HEK293 (cell line): Measurements from ENCODE around the gene F2.
A peak's percentile ranks its signal among the peaks of the same experiment; 100 is the strongest.

Experiments
- CTCF ChIA-PET: fragments of 350-600 bp; formaldehyde crosslinking; extraction: SDS; loops from one replicate; lab custom pipeline; 2021; ENCODE audit warnings: antibody characterized with exemption; lab: Yijun Ruan, JAX
- POLR2A ChIA-PET: fragments of 300-600 bp; formaldehyde crosslinking; extraction: SDS; loops from one replicate; lab custom pipeline; 2020; ENCODE audit warnings: antibody characterized with exemption, inconsistent platforms; lab: Yijun Ruan, JAX
- H3K27ac ChIP-seq: fragments of 200-500 bp; sonication (Bioruptor generic); 2 replicates; pipeline ENCODE4 v1.5.1; 2014; ENCODE audit warnings: low read depth, low read length, control low read depth, inconsistent platforms; ENCODE audit errors: extremely low read depth
- H3K36me3 ChIP-seq, 2 experiments: fragments of 200-500 bp in 1 of 2; sonication (Bioruptor generic) in 1 of 2; 1 replicate in 1 of 2; 2 replicates in 1 of 2; pipeline ENCODE4 v1.5.1; 2014 to 2017; ENCODE audit warnings: inconsistent platforms in 2 of 2, low read length in 2 of 2; ENCODE audit not compliant: control insufficient read depth in 2 of 2, insufficient read depth in 1 of 2
- H3K4me1 ChIP-seq: fragments of 200-500 bp; sonication (Bioruptor generic); 2 replicates; pipeline ENCODE4 v1.5.1; 2014; ENCODE audit warnings: mild to moderate bottlenecking, low read length, inconsistent platforms; ENCODE audit not compliant: control insufficient read depth, insufficient read depth
- H3K4me3 ChIP-seq: 2 replicates; pipeline ENCODE4 v1.5.1; 2011; ENCODE audit warnings: low read depth, mild to moderate bottlenecking, control low read depth, low read length, moderate library complexity
- H3K9me3 ChIP-seq: fragments of 200-500 bp; sonication (Bioruptor generic); 2 replicates; pipeline ENCODE4 v1.5.1; 2014; ENCODE audit warnings: low read depth, low read length, inconsistent platforms; ENCODE audit not compliant: control insufficient read depth, insufficient read depth
- FEZF1 ChIP-seq: fragments of 450-650 bp; formaldehyde crosslinking; IDR thresholded peaks from 2 replicates; pipeline ENCODE4 v1.5.1; 2016; ENCODE audit warnings: missing biosample characterization, missing genetic modification characterization
- GLIS1 ChIP-seq: fragments of 450-650 bp; formaldehyde crosslinking; IDR thresholded peaks from 2 replicates; pipeline ENCODE4 v1.5.1; 2016; ENCODE audit warnings: missing biosample characterization, missing genetic modification characterization
- HOXC10 ChIP-seq: sonication (generic); formaldehyde crosslinking; IDR thresholded peaks from 2 replicates; pipeline ENCODE4 v1.8.1; 2023; ENCODE audit warnings: mild to moderate bottlenecking, missing genetic modification reagents
- MZF1 ChIP-seq: fragments of 450-650 bp; formaldehyde crosslinking; IDR thresholded peaks from 2 replicates; pipeline ENCODE4 v1.5.1; 2017; ENCODE audit warnings: missing biosample characterization, missing genetic modification characterization, borderline replicate concordance
- ZFP41 ChIP-seq: fragments of 450-650 bp; formaldehyde crosslinking; IDR thresholded peaks from 2 replicates; pipeline ENCODE4 v1.5.1; 2016; ENCODE audit warnings: missing biosample characterization, missing genetic modification characterization, borderline replicate concordance
- ZIC2 ChIP-seq: fragments of 450-650 bp; formaldehyde crosslinking; IDR thresholded peaks from 2 replicates; pipeline ENCODE4 v1.5.1; 2016; ENCODE audit warnings: missing biosample characterization, missing genetic modification characterization
- ZNF155 ChIP-seq: fragments of 450-650 bp; formaldehyde crosslinking; IDR thresholded peaks from 2 replicates; pipeline ENCODE4 v1.5.1; 2016; ENCODE audit warnings: missing biosample characterization, missing genetic modification characterization
- ZNF221 ChIP-seq: fragments of 450-650 bp; formaldehyde crosslinking; IDR thresholded peaks from 2 replicates; pipeline ENCODE4 v1.5.1; 2017; ENCODE audit warnings: missing biosample characterization, missing genetic modification characterization, borderline replicate concordance
- ZNF350 ChIP-seq: fragments of 450-650 bp; formaldehyde crosslinking; IDR thresholded peaks from 2 replicates; pipeline ENCODE4 v1.5.0; 2017; ENCODE audit warnings: missing biosample characterization, mild to moderate bottlenecking, missing genetic modification characterization
- ZNF404 ChIP-seq: fragments of 450-650 bp; formaldehyde crosslinking; IDR thresholded peaks from 2 replicates; pipeline ENCODE4 v1.5.1; 2017; ENCODE audit warnings: missing biosample characterization, missing genetic modification characterization
- ZNF555 ChIP-seq: fragments of 450-650 bp; formaldehyde crosslinking; conservative IDR thresholded peaks from 2 replicates; pipeline ENCODE4 v1.5.1; 2017; ENCODE audit warnings: missing biosample characterization, mild to moderate bottlenecking, missing genetic modification characterization, inconsistent platforms
- ZNF600 ChIP-seq: fragments of 450-650 bp; formaldehyde crosslinking; IDR thresholded peaks from 2 replicates; pipeline ENCODE4 v1.5.1; 2016; ENCODE audit warnings: missing biosample characterization, missing genetic modification characterization
- ZNF660 ChIP-seq: fragments of 450-650 bp; IDR thresholded peaks from 2 replicates; pipeline ENCODE4 v1.5.1; 2018; ENCODE audit warnings: missing biosample characterization, mild to moderate bottlenecking, missing genetic modification characterization
- ZNF768 ChIP-seq: fragments of 450-650 bp; formaldehyde crosslinking; IDR thresholded peaks from 2 replicates; pipeline ENCODE4 v1.5.1; 2018; ENCODE audit warnings: missing biosample characterization, mild to moderate bottlenecking, missing genetic modification characterization
- TF ChIP-seq, protein P1 (sequence below): fragments of 450-650 bp; formaldehyde crosslinking; IDR thresholded peaks from 2 replicates; pipeline ENCODE4 v1.5.1; 2017; ENCODE audit warnings: missing biosample characterization, missing genetic modification characterization
- TF ChIP-seq, protein P2 (sequence below): IDR thresholded peaks from 2 replicates; pipeline ENCODE4 v1.6.1; 2011; ENCODE audit warnings: mild to moderate bottlenecking, low read depth, low read length, borderline replicate concordance
- TF ChIP-seq, protein P3 (sequence below): fragments of 450-650 bp; formaldehyde crosslinking; IDR thresholded peaks from 2 replicates; pipeline ENCODE4 v1.5.1; 2016; ENCODE audit warnings: missing biosample characterization, missing genetic modification characterization
- TF ChIP-seq, protein P4 (sequence below): fragments of 450-650 bp; formaldehyde crosslinking; IDR thresholded peaks from 2 replicates; pipeline ENCODE4 v1.5.1; 2016; ENCODE audit warnings: missing biosample characterization, missing genetic modification characterization

The F2 gene

DNA sequence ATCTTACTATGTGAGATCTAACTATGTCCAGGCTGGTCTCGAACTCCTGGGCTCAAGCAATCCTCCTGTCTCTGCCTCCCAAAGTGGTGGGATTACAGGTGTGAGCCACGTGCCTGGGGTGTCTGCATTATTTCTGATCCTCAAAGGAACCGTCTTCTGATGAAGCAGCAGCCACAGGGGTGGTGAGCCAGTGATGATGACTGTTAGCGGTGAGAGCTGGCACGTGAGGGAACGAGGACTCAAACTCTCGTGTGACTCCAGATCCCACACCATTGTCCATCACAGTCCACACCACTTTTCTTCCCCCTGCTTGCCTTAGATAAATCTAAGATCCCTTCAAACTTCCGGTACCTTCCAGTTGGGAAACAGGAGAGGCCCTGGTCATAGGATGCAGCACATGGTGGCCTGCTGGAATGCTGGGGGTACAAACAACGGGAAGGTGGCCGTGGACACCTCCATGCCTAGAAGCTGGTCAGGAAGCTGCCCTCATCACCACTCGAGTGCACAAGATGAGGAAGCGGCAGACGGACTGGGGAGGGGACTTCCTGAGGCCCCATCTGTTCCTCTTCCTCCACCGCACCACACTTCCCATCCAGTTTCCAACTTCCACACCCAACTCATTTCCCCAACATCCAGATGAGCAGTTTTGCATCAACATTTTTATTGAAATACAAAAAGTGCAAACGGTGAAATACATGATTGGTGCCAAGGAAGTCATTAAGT, 42.4 kb upstream of the F2 start:
- H3K4me1 ChIP-seq, result no peaks in the 10 kb centered on the region
- H3K27ac ChIP-seq, result no peak overlapping the region
- no peaks in the 10 kb centered on the region for H3K9me3 ChIP-seq
- POLR2A ChIA-PET, result interaction anchor here (0.7 kb wide), 1 partner anchor 59 kb away, joined by 5 read pairs; the partner anchor contains the start of gene ATG13
- H3K4me3 ChIP-seq, result no peak overlapping the region
- CTCF ChIA-PET, result interaction anchor here (0.7 kb wide), 1 partner anchor 611 kb away, joined by 6 read pairs; no protein-coding TSS in a partner anchor
- peaks cover 0 to 64% of the 10 kb centered on the region in 2 experiments; a peak in 1 of 3 replicates for H3K36me3 ChIP-seq
- TF ChIP-seq, protein P1, sequence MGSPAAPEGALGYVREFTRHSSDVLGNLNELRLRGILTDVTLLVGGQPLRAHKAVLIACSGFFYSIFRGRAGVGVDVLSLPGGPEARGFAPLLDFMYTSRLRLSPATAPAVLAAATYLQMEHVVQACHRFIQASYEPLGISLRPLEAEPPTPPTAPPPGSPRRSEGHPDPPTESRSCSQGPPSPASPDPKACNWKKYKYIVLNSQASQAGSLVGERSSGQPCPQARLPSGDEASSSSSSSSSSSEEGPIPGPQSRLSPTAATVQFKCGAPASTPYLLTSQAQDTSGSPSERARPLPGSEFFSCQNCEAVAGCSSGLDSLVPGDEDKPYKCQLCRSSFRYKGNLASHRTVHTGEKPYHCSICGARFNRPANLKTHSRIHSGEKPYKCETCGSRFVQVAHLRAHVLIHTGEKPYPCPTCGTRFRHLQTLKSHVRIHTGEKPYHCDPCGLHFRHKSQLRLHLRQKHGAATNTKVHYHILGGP (tag by site-specific recombination), result no peak
- peak; percentile 30; the same call in 1 of the 2 replicates for TF ChIP-seq ZNF600 (tag by site-specific recombination)

DNA sequence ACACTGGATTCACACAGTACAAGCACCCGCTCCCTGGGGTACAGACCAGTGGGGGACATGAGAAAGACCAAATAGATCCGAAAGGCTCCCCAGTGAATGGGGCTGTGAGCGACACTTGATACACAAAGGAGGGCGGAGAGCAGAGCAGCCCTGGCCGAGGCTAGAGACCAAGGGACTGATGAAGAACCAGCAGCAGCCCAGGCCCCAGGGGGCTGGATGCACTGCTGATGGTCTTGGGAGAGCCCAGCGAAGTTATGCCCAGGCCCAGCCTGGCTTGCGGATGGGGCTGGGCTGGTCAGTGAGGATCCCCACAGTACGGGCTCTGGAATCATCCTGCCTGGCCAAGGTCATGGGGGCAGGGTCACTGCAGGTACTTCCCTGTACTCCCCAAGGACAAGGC, 41.8 kb upstream of the F2 start:
- no peak overlapping the region for H3K27ac ChIP-seq
- no peaks in the 10 kb centered on the region for H3K9me3 ChIP-seq
- peaks cover 0 to 63% of the 10 kb centered on the region in 2 experiments; a peak in 1 of 3 replicates for H3K36me3 ChIP-seq
- CTCF ChIA-PET, result no interaction called here
- no peaks in the 10 kb centered on the region for H3K4me1 ChIP-seq
- no peak overlapping the region for H3K4me3 ChIP-seq
- POLR2A ChIA-PET, result no interaction called here
- TF ChIP-seq MZF1, result no peak
- no peak for TF ChIP-seq ZIC2
- no peak for TF ChIP-seq ZNF404 (tag by site-specific recombination)
- no peak for TF ChIP-seq GLIS1 (tag by site-specific recombination)
- no peak for TF ChIP-seq ZNF768 (tag by site-specific recombination)
- no peak for TF ChIP-seq ZNF555 (tag by site-specific recombination)
- no peak for TF ChIP-seq ZNF155 (tag by site-specific recombination)
- TF ChIP-seq, protein P2, sequence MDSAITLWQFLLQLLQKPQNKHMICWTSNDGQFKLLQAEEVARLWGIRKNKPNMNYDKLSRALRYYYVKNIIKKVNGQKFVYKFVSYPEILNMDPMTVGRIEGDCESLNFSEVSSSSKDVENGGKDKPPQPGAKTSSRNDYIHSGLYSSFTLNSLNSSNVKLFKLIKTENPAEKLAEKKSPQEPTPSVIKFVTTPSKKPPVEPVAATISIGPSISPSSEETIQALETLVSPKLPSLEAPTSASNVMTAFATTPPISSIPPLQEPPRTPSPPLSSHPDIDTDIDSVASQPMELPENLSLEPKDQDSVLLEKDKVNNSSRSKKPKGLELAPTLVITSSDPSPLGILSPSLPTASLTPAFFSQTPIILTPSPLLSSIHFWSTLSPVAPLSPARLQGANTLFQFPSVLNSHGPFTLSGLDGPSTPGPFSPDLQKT, result no peak
- TF ChIP-seq, protein P3, sequence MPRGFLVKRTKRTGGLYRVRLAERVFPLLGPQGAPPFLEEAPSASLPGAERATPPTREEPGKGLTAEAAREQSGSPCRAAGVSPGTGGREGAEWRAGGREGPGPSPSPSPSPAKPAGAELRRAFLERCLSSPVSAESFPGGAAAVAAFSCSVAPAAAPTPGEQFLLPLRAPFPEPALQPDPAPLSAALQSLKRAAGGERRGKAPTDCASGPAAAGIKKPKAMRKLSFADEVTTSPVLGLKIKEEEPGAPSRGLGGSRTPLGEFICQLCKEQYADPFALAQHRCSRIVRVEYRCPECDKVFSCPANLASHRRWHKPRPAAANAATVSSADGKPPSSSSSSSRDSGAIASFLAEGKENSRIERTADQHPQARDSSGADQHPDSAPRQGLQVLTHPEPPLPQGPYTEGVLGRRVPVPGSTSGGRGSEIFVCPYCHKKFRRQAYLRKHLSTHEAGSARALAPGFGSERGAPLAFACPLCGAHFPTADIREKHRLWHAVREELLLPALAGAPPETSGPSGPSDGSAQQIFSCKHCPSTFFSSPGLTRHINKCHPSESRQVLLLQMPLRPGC, result no peak
- no peak for TF ChIP-seq ZNF350 (tag by site-specific recombination)
- no peak for TF ChIP-seq FEZF1
- no peak for TF ChIP-seq ZNF660 (tag by site-specific recombination)
- no peak for TF ChIP-seq ZNF221 (tag by site-specific recombination)
- no peak for TF ChIP-seq ZFP41

DNA sequence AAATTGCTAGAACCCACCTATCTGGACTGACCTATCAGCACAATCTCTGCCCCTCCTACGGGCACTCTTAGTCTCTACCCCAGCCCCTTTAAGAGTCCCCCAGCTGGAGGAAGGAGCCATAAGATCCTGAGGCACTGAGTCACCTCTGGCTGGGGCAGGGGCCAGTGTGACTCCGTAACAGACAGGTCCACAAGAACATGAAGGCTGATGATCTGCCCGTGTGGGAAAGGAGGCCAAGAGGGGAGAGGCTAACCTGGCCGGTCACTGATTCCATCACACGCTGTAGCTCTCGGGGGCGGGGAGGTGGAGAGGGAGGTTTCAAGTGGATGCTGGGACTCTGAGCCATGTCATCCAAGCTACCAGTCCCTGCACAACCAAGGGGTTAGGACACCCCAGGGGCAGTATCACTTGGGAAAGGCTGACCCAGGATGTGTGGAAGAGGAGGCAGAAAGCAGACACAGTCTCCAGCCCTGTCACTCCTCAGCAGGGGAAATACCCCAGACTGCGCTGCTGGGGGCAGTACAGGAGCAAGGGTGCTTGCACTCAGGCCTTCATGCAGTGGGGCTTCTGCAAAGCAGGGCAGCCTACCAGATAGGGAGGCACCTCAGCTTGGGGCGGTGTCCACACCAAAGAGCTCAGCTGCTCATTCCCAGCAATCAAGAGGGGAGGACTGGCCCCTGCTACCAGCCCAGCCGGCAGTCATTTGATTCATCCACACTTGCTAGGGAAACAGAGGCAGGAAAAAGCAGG, 40.8 kb upstream of the F2 start:
- POLR2A ChIA-PET, result interaction anchor here (0.8 kb wide), 1 partner anchor 22 kb away, joined by 3 read pairs; the partner anchor contains the start of gene ARHGAP1
- H3K9me3 ChIP-seq, result no peaks in the 10 kb centered on the region
- CTCF ChIA-PET, result interaction anchor here (0.5 to 0.6 kb wide), 2 partner anchors 14 to 262 kb away, joined by 3 to 4 read pairs; no protein-coding TSS in a partner anchor
- TF ChIP-seq ZNF600 (tag by site-specific recombination) (peak; percentile 80; the same call in 1 of the 2 replicates), HOXC10 (no peak)
- TF ChIP-seq, protein P4, sequence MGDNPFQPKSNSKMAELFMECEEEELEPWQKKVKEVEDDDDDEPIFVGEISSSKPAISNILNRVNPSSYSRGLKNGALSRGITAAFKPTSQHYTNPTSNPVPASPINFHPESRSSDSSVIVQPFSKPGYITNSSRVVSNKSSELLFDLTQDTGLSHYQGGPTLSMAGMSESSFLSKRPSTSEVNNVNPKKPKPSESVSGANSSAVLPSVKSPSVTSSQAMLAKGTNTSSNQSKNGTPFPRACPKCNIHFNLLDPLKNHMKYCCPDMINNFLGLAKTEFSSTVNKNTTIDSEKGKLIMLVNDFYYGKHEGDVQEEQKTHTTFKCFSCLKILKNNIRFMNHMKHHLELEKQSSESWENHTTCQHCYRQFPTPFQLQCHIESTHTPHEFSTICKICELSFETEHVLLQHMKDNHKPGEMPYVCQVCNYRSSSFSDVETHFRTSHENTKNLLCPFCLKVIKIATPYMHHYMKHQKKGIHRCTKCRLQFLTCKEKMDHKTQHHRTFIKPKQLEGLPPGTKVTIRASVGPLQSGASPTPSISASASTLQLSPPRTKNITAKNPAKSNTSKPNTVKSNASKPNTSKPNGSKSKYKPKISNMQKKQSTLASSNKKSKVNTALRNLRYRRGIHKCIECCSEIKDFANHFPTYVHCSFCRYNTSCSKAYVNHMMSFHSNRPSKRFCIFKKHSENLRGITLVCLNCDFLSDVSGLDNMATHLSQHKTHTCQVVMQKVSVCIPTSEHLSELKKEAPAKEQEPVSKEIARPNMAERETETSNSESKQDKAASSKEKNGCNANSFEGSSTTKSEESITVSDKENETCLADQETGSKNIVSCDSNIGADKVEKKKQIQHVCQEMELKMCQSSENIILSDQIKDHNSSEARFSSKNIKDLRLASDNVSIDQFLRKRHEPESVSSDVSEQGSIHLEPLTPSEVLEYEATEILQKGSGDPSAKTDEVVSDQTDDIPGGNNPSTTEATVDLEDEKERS (tag by site-specific recombination), result no peak
- no peak overlapping the region for H3K27ac ChIP-seq
- no peaks in the 10 kb centered on the region for H3K4me1 ChIP-seq
- peaks cover 0 to 54% of the 10 kb centered on the region in 2 experiments; a peak in 1 of 3 replicates for H3K36me3 ChIP-seq
- H3K4me3 ChIP-seq, result no peak overlapping the region
